Measurements from ENCODE around the gene ADPRHL1.

GRCh38 chr13:113429608-113429985 lies 23.7 kb downstream of the ADPRHL1 start:
- TF ChIP-seq CTCF (IDR thresholded peaks at IDR 0.05) (no peak), POLR2A (IDR thresholded peaks at IDR 0.05) (no peak)

Data from Peyer's patch (tissue), 4 donors.